ENCODE data around the gene MKKS. TPM values are rescaled to one million over a fixed set of nuclear protein-coding genes. Genes with fewer than 3 reads are reported as not detected.

MKKS gene
- polyA plus RNA-seq, 2 of the 4 experiments (the other 2 are of a cell fraction) = 24.3 to 85.2 TPM

DNA sequence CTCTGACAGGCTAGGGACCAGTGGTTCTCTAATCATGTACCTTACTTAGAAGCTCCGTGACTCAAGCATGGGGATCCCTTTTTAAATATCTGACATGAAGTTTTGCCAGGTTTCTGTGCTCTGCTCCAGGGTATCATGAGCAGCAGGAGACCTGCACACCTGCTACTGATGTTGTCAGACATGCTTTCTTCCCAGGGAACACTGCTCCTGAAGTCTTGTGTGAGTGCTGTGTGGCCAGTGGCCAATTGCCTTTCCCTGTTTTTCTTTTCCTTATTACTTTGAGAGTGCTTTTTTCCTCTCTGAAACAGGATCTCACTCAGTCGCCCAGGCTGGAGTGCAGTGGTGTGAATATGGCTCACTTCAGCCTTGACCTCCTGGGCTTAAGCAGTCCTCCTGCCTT is 27.5 kb upstream of the MKKS start (continued):
- TF ChIP-seq CHD2 (IDR thresholded peaks at IDR 0.05; ENCODE audit: low read length, partially characterized antibody) = no peak

DNA sequence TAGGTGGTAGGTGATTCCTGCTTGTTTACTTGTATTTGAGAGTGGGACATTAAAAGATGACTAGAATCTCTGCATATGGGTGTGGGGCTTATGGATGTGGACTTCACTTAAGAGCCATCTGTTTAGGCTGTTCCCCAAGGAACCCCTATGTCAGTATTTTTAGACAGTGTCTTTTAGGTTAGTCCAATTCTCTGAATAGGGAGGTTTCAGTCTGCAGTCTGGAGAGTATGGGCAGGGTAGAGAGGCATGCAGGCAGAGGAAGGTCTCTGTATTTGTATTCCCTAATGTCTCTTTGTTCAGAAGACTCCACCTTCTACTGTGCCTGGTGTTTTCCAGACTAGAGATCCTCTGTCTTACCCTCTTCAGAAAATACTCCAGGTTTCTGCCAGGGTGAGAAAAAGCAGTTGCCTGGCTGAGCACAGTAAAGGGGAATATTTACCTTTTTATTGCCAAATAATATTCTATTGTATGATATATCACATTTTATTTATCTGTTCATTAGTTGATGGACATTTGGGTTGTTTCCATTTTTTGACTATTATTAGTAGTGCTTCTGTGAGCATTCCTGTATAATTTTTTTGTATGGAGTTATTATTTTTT is 20.2 kb upstream of the MKKS start:
- DNase-seq (ENCODE audit: low read depth in 1 of 2, low spot score in 1 of 2) (no peak), ATAC-seq (peak in 1 of 2 experiments; percentile 24; a peak in 2 of 6 replicates), FAIRE-seq (peak; percentile 28)
- H3K27ac ChIP-seq = peak overlapping the region in 1 of 2 experiments; percentile 49; a peak in 3 of 6 replicates
- no peak for TF ChIP-seq BCL3 (IDR thresholded peaks at IDR 0.05)
- no peak for TF ChIP-seq JUN (IDR thresholded peaks at IDR 0.05)
- POLR2A ChIA-PET = no interaction called here
- CTCF ChIA-PET = interaction anchor here (0.5 kb wide), 1 partner anchor 26 kb away, joined by 3 read pairs; no protein-coding TSS in a partner anchor
- H3K4me1 ChIP-seq = peaks cover 25% of the 10 kb centered on the region
- peaks cover 15% of the 10 kb centered on the region for H3K9me3 ChIP-seq
- H3K4me2 ChIP-seq = no peak overlapping the region
- no peak overlapping the region for H3K4me3 ChIP-seq

DNA sequence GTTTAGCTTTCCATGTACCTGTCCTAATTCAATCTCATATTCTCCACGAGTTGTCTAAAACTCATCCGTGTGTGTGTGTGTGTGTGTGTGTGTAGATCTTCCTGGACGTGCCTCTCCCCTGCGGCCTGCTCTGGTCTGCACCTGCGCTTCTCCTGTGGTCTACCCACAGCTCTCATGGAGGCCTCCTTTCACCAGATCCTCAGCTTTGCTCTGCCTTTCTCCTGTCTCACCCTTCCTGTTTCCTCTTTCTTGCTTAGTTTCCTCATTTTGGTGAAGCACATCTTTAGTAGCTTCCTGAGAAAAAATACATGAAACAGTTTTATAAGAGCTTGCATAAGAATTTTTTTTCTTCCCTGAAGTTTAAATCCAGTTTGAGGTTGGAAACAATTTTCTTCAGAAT is 19.2 kb upstream of the MKKS start:
- POLR2A ChIA-PET = no interaction called here
- CTCF ChIA-PET = interaction anchor here (0.9 to 2.9 kb wide), 5 partner anchors 15 to 475 kb away, joined by 3 to 15 read pairs (median 3); no protein-coding TSS in a partner anchor
- Histone ChIP-seq H3K4me2 (no peak overlapping the region), H3K4me1 (peaks cover 35% of the 10 kb centered on the region), H3K4me3 (no peak overlapping the region), H3K27ac (peak overlapping the region in 1 of 2 experiments; percentile 63; a peak in 3 of 6 replicates), H3K9me3 (peaks cover 15% of the 10 kb centered on the region)
- FAIRE-seq (peak; percentile 39), ATAC-seq (peak in 1 of 2 experiments; percentile 52; a peak in 3 of 6 replicates), DNase-seq (ENCODE audit: low read depth in 1 of 2, low spot score in 1 of 2) (no peak)
- 83% methylated on average over 5 of the region's 5 CpGs for WGBS (ENCODE audit: missing lambda C conversion rate)
- TF ChIP-seq MYC (IDR thresholded peaks at IDR 0.05; ENCODE audit: borderline replicate concordance, low read length) (no peak), EHMT2 (IDR thresholded peaks at IDR 0.05; ENCODE audit: low read depth) (no peak), JUNB (IDR thresholded peaks at IDR 0.05) (no peak), FOSL2 (IDR thresholded peaks at IDR 0.05) (no peak), FOSL2 (CRISPR knock-in tag; IDR thresholded peaks at IDR 0.05) (no peak), HOXA7 (CRISPR knock-in tag; IDR thresholded peaks at IDR 0.05) (no peak)

DNA sequence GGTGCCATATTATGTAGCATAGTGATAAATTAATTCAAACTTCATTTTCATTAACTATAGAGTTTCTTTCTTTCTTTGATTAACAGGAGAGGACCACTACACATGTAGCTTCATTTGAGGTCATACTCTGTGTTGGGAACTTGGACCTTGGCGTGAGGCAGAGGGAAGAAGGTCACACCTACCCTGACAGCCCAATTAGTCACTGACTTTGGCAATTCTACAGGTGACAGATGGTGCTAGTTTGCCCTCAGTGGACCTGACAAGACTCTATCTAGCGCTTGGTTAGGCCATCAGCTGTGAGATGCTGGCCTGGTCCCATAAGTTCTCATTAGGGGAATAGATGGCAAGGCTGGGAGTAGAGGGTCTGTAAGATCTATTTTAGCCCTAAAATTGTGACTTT is 15.2 kb upstream of the MKKS start:
- DNase-seq (ENCODE audit: low read depth in 1 of 2, low spot score in 1 of 2) (no peak), FAIRE-seq (no peak), ATAC-seq (no peak)
- 91% methylated on average over 2 of the region's 2 CpGs for WGBS (ENCODE audit: missing lambda C conversion rate)
- peak overlapping the region; percentile 0; the same call in 1 of the 3 replicates for H3K4me2 ChIP-seq
- H3K9me3 ChIP-seq = no peaks in the 10 kb centered on the region
- peaks cover 51% of the 10 kb centered on the region for H3K4me1 ChIP-seq
- H3K27ac ChIP-seq = peak overlapping the region; percentile 69 to 78; a peak in 4 of 6 replicates
- TF ChIP-seq TFCP2L1 (CRISPR knock-in tag; IDR thresholded peaks at IDR 0.05) = no peak
- TF ChIP-seq CTCF (IDR thresholded peaks at IDR 0.05) = no peak
- TF ChIP-seq RNF2 (IDR thresholded peaks at IDR 0.05; ENCODE audit: borderline replicate concordance, low read depth) = no peak
- no peak for TF ChIP-seq FOSB (CRISPR knock-in tag; IDR thresholded peaks at IDR 0.05)
- TF ChIP-seq HDAC2 (IDR thresholded peaks at IDR 0.05) = no peak
- TF ChIP-seq ESRRA (IDR thresholded peaks at IDR 0.05; ENCODE audit: borderline replicate concordance, low read length) = no peak
- no peak for TF ChIP-seq JUN (IDR thresholded peaks at IDR 0.05)
- no peak for TF ChIP-seq SREBF2 (IDR thresholded peaks at IDR 0.05)
- TF ChIP-seq EHMT2 (IDR thresholded peaks at IDR 0.05; ENCODE audit: low read depth) = no peak
- no peak for TF ChIP-seq KDM5A (IDR thresholded peaks at IDR 0.05)
- no peak for TF ChIP-seq TP53 (CRISPR knock-in tag; IDR thresholded peaks at IDR 0.05)
- TF ChIP-seq RFX5 (IDR thresholded peaks at IDR 0.05) = no peak
- TF ChIP-seq HOXB13 (CRISPR knock-in tag; IDR thresholded peaks at IDR 0.05; ENCODE audit: low read depth) = no peak
- no peak for TF ChIP-seq HOXB5 (CRISPR knock-in tag; IDR thresholded peaks at IDR 0.05)
- TF ChIP-seq ZC3H11A (IDR thresholded peaks at IDR 0.05) = no peak
- no peak for TF ChIP-seq BHLHE40 (IDR thresholded peaks at IDR 0.05; ENCODE audit: low read depth, low read length)
- TF ChIP-seq E2F6 (IDR thresholded peaks at IDR 0.05; ENCODE audit: borderline replicate concordance, low read depth) = no peak
- no peak for TF ChIP-seq JUNB (IDR thresholded peaks at IDR 0.05)
- no peak for TF ChIP-seq RAD21 (conservative IDR thresholded peaks at IDR 0.05 in 1 of 2, IDR thresholded peaks at IDR 0.05 in 1 of 2)
- no peak for TF ChIP-seq CHD2 (IDR thresholded peaks at IDR 0.05; ENCODE audit: low read length, partially characterized antibody)
- CTCF ChIA-PET = interaction anchor here (0.6 to 1.7 kb wide), 5 partner anchors 9 to 1094 kb away, joined by 3 to 5 read pairs (median 3); no protein-coding TSS in a partner anchor
- POLR2A ChIA-PET = interaction anchor here (2.3 kb wide), 1 partner anchor 15 kb away, joined by 6 read pairs; the partner anchor contains the start of genes MKKS and SLX4IP
- no peak overlapping the region for H3K4me3 ChIP-seq
